ENCODE measurements around the gene NCKAP5.

DNA sequence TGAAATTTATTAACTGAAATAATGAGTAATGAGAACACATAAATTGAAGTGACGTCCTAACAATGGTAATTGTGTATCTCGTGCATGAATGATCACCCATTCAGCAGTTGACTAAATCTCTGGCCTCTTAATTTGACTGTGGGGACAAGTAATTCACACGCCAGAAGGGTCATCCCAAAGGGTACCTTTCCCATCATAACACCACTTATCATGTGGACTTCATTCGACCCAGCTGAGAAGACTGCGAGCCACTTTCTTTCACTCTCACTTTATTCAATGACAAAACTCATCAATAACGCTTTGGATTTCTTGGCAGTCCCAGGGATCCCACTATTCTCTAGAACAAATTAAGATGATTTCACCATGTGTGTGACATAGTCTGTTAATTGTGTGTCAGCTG lies 835.6 kb downstream of the NCKAP5 start:
- TF ChIP-seq, protein P1, sequence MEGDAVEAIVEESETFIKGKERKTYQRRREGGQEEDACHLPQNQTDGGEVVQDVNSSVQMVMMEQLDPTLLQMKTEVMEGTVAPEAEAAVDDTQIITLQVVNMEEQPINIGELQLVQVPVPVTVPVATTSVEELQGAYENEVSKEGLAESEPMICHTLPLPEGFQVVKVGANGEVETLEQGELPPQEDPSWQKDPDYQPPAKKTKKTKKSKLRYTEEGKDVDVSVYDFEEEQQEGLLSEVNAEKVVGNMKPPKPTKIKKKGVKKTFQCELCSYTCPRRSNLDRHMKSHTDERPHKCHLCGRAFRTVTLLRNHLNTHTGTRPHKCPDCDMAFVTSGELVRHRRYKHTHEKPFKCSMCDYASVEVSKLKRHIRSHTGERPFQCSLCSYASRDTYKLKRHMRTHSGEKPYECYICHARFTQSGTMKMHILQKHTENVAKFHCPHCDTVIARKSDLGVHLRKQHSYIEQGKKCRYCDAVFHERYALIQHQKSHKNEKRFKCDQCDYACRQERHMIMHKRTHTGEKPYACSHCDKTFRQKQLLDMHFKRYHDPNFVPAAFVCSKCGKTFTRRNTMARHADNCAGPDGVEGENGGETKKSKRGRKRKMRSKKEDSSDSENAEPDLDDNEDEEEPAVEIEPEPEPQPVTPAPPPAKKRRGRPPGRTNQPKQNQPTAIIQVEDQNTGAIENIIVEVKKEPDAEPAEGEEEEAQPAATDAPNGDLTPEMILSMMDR (IDR thresholded peaks at IDR 0.05; ENCODE audit: low read length) = no peak
- no peak for TF ChIP-seq EZH2 (IDR thresholded peaks at IDR 0.05; ENCODE audit: borderline replicate concordance, low read length)
